ENCODE data around the gene CXADR. TPM values are rescaled to one million over a fixed set of nuclear protein-coding genes. Genes with fewer than 3 reads are reported as not detected.

CXADR gene
- total RNA-seq, 4 donors from 2014 or later = 1.3 to 29.9 (median 17.9) TPM

DNA sequence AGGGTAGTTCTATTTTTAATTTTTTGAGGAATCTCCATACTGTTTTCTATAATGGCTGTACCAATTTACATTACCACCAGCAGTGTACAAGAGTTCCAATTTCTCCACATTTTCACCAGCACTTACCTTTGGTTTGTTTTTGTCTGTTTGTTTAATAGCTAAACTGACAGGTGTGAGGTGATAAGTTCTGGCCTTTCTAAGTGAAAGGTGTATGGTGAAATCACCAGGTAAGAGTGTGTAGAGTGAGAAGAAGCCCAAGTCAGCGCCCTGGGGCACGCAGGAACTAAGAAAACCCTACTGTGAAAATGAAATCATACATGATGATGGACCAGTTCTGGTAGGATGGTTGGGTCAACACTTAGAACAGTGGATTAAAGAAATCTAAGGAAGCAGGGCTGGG is 65.3 kb downstream of the CXADR start:
- Histone ChIP-seq H3K27ac (no peak overlapping the region), H3K27me3 (no peaks in the 10 kb centered on the region), H3K4me3 (no peak overlapping the region), H3K36me3 (no peaks in the 10 kb centered on the region), H3K4me1 (no peaks in the 10 kb centered on the region), H3K9me3 (no peaks in the 10 kb centered on the region)
- TF ChIP-seq, protein P1, sequence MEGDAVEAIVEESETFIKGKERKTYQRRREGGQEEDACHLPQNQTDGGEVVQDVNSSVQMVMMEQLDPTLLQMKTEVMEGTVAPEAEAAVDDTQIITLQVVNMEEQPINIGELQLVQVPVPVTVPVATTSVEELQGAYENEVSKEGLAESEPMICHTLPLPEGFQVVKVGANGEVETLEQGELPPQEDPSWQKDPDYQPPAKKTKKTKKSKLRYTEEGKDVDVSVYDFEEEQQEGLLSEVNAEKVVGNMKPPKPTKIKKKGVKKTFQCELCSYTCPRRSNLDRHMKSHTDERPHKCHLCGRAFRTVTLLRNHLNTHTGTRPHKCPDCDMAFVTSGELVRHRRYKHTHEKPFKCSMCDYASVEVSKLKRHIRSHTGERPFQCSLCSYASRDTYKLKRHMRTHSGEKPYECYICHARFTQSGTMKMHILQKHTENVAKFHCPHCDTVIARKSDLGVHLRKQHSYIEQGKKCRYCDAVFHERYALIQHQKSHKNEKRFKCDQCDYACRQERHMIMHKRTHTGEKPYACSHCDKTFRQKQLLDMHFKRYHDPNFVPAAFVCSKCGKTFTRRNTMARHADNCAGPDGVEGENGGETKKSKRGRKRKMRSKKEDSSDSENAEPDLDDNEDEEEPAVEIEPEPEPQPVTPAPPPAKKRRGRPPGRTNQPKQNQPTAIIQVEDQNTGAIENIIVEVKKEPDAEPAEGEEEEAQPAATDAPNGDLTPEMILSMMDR (IDR thresholded peaks at IDR 0.05) = no peak
- TF ChIP-seq POLR2A (IDR thresholded peaks at IDR 0.05) = no peak
- intact Hi-C loops (cut with DNase I; ENCODE audit: low total_unique reads) = no loop called here
- DNase-seq = no peak

DNA sequence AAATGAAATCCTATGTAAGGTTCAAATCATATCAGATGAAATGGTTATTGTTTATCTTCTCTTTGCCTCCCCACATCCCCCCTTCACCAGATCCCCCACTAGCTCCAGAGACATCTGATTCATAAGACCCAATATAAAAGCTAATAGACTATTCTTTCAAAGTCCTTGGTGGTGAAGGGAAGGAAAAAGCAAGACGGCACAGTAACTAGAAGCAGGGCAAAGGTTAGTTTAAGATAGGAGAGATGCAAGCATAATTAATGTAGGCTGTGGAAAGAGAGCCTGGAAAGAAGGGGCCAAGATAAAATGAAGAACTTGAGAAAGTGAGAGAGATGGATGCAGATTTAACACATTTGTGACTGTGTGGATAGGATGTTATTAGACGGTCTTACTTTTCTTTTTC is 66.0 kb downstream of the CXADR start:
- Histone ChIP-seq H3K27ac (no peak overlapping the region), H3K4me3 (no peak overlapping the region), H3K36me3 (no peaks in the 10 kb centered on the region), H3K4me1 (no peaks in the 10 kb centered on the region), H3K9me3 (no peaks in the 10 kb centered on the region), H3K27me3 (no peaks in the 10 kb centered on the region)
- intact Hi-C loops (cut with DNase I; ENCODE audit: low total_unique reads) = no loop called here
- no peak for TF ChIP-seq POLR2A (IDR thresholded peaks at IDR 0.05)
- TF ChIP-seq, protein P1 (IDR thresholded peaks at IDR 0.05) = no peak
- DNase-seq = no peak

DNA sequence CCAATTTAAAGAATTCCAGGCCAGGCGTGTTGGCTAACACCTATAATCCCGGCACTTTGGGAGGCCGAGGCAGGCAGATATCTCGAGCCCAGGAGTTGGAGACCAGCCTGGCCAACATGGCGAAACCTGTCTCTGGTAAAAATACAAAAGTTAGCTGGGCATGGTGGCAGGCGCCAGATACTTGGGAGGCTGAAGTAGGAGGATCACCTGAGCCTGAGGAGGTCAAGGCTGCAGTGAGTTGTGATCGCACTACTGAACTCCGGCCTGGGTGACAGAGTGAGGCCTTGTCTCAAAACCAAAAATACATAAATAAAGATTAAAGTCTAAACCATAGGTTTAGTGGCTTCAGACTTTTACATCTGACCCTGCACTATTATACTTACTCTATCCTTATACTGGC is 67.5 kb downstream of the CXADR start:
- no peaks in the 10 kb centered on the region for H3K9me3 ChIP-seq
- intact Hi-C loops (cut with DNase I; ENCODE audit: low total_unique reads) = loop anchor here (10.0 kb wide), 1 partner anchor 186 kb away; no protein-coding TSS in a partner anchor
- no peaks in the 10 kb centered on the region for H3K36me3 ChIP-seq
- no peak for DNase-seq
- no peaks in the 10 kb centered on the region for H3K4me1 ChIP-seq
- no peaks in the 10 kb centered on the region for H3K27me3 ChIP-seq
- H3K27ac ChIP-seq = no peak overlapping the region
- H3K4me3 ChIP-seq = no peak overlapping the region
- no peak for TF ChIP-seq POLR2A (IDR thresholded peaks at IDR 0.05)
- TF ChIP-seq, protein P1 (IDR thresholded peaks at IDR 0.05) = no peak

DNA sequence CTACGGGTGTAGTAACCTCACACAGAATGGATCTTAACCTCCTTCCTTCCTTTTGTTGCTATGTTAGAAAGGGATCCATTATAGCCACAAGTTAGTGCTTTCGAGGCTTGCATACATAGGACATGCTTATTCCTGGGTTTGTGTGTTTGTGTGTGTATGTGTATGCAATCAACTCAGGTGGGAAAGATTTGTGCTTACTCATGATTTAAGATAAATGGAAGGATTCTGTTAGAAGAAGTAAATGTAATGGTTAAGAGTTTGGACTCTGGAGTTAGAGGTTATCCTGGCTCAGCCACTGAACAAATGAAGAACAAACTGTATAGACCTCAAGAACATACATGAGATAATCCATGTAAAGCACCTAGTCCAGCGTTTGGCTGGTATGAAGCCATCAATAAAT is 71.1 kb downstream of the CXADR start:
- no peak for DNase-seq
- H3K27me3 ChIP-seq = no peaks in the 10 kb centered on the region
- no peak overlapping the region for H3K4me3 ChIP-seq
- TF ChIP-seq, protein P1 (IDR thresholded peaks at IDR 0.05) = no peak
- no peak for TF ChIP-seq POLR2A (IDR thresholded peaks at IDR 0.05)
- no peaks in the 10 kb centered on the region for H3K36me3 ChIP-seq
- intact Hi-C loops (cut with DNase I; ENCODE audit: low total_unique reads) = loop anchor here (10.0 kb wide), 1 partner anchor 189 kb away; no protein-coding TSS in a partner anchor
- H3K9me3 ChIP-seq = no peaks in the 10 kb centered on the region
- H3K27ac ChIP-seq = no peak overlapping the region
- no peaks in the 10 kb centered on the region for H3K4me1 ChIP-seq

DNA sequence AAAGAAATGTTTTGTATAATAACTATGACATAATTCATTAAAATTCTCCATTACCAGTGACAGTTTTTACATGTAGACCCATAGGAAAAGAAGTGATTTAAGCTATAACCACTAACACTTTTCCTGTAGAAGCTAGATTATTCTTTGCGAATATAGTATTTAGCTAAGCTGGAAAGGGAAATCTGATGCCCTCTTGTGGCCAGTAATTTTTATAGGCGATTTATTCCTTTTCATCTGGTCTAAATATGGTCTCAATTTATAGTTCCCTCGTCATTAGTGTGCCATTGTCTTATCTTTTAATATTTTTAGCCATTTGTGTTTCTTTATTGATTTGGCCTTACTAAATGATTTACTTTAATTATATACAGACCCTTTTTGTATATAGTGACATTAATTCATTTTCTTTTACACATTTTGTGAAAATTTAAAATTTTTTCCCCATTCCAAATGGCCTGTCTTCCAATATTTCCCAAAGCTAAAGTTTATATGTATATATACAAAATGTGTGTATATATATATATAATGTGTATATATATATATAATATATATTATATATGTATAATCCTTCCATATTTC is 73.1 kb downstream of the CXADR start:
- no peak overlapping the region for H3K4me3 ChIP-seq
- no peak for DNase-seq
- intact Hi-C loops (cut with DNase I; ENCODE audit: low total_unique reads) = loop anchor here (10.0 kb wide), 1 partner anchor 191 kb away; no protein-coding TSS in a partner anchor
- TF ChIP-seq, protein P1 (IDR thresholded peaks at IDR 0.05) = peak; percentile 56 to 69 (median 64)
- TF ChIP-seq POLR2A (IDR thresholded peaks at IDR 0.05) = no peak
- H3K36me3 ChIP-seq = no peaks in the 10 kb centered on the region
- H3K4me1 ChIP-seq = no peaks in the 10 kb centered on the region
- H3K27ac ChIP-seq = no peak overlapping the region
- no peaks in the 10 kb centered on the region for H3K9me3 ChIP-seq
- H3K27me3 ChIP-seq = no peaks in the 10 kb centered on the region

All from uterus (tissue), 4 donors.